ENCODE measurements around the gene PARVA.

Gene PARVA

DNA sequence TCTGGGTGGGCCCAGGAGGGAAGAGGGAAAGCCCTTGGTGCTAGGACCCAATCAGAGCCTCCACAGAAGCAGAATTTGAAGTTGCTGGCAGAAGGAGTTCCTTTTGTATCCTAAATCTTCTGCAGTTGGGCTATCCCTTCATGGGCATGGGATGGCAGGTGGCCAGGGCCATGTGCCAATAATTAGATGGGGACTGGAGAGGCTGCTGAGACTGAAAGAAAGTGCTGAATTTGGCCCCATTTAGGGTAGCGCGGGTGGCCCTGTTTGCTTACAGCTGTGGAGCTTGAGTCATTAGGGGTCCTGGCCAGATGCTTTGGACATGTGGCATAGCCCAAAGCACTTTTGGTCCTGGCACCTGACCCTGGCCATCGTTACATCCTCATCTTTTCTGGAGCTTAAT lies 27.1 kb downstream of the PARVA start:
- no peak for DNase-seq

DNA sequence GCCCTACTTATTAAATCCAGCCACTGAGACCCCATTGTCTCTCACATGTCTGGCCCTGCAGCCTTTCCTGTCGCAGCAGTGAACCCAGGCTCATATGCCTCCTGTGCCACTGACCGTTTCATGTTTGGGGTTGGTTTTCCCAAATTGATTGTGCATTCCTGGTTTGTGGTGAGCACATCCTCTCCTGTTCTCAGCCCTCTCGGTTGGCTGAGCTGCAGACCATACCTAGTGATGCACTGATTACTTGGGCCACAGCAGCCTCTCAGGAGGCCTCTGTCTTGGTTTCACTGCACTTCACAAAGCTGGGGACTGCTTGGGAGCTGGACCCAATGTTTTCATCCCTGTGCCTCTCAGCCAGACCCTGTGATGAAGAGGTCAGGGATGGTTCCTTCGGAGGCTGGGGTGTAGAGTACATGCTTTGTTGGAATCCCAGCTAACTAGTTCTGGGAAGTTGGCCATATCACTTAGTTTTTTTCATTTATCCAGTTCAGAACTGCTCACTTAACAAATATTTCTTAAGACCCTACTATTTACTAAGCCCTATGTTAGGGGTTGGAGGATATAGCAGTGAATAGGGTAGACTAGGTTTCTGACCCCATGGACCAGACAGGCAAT lies 30.9 kb downstream of the PARVA start:
- no peak for DNase-seq

DNA sequence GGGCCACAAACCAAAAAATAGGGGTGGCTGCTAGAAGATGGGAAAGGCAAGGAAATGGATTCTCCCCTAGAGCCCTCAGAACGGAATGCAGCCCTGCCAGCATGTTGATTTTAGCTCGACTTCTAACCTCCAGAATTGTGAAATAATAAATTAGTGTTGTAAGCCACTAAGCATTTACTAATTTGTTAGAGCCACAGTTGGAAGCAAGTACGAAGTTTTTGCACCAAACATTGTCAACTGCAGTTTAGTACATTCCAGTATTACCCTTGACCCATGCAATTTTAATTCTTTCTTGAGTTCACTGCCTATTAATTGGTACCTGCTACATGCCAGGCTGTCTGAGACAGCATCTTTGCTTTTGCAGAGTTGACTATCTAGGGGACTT lies 32.2 kb downstream of the PARVA start:
- DNase-seq, result no peak

DNA sequence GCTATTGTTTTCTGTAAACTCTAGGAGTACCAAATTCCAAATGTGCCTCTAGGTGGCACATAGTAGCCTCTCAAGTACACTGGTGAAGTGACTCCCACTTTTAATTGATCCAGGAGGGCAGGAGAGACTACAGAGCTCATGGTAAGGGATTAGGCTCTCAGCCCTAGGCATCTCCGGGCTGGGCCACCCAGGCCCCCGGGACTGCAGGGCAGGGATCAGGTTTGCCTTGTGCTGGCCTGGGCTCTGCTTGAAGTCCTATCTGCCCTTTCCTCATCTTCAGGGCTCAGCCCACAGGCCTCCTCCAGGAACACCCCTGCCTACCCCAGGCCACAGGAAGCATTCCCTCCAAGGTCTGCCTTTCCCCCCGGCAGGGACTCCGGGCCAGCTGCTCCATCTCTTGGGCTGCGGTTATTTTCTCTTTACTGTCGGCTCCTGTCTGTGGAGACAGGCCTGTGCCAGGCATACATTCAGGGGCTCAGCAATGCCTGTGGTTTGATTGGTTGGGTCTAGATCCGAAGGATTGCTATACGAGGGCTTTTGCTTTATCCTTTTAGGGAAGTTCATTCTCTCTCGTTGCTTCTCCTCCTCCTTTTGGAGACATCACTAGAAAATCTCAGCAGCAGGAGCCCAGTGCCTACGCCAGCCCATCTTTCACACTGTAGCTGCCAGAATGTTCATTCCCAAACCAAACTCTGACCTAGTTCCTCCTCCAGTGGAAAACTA lies 32.8 kb downstream of the PARVA start:
- no peak for DNase-seq

DNA sequence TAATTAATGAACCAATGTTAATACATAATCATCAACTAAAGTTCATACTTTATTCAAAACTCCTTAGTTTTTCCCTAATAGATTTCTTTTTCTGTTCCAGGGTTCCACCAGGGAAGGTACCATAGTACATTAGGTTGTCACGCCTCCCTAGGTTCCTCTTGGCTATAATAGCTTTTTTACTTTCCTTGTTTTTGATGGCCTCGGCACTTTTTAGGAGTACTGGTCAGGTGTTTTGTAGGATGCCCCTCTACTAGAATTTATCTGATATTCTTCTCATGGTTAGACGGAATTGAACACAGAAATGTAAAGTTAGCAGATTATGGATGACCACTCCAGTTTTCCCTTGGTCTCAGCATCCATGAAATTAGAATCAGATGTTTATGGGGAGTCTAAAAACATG lies 34.0 kb downstream of the PARVA start:
- no peak for DNase-seq

DNA sequence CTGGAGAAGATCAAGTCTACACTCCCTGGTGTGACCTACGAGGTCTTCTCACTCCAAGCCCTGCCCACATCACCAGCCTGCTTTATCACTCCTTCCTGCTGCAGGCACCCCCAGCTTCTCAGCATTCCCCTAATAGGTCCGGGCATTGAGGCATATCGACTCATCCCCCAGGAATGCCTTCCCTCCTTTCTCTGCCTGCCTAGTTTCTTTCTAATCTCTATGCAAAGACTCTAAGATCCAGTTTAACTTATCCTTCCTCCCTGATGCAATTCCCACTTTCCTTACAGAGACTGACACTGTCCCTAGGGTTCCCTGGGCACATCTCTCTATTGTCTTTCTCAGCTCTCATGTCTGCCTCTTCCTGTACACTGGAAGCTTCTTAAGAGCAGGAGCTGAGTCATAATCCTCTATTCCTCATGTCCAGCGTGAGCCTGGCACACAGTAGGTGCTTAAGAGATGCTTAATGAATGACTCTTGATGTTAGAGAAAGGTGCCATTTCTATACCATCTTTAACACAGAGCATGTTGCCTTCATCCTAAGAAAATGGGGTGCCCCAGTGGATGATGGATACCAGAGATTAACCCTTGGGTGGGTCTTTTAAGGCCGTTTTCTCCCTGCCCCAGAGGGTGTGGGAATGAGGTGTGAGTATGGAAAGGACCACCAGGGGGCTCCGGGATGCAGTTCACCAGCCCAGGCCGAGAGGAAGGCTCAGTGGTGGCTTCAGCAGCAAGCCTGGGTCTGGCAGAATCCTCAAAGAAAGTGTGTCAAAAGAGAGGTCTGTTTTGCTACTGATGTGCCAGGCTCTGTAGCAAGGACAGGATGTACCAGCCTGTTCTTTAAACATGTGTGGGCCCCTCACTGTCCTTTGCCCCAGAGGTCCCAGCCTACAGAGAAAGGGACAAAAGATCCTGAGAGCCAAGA lies 34.7 kb downstream of the PARVA start:
- DNase-seq, result no peak

DNA sequence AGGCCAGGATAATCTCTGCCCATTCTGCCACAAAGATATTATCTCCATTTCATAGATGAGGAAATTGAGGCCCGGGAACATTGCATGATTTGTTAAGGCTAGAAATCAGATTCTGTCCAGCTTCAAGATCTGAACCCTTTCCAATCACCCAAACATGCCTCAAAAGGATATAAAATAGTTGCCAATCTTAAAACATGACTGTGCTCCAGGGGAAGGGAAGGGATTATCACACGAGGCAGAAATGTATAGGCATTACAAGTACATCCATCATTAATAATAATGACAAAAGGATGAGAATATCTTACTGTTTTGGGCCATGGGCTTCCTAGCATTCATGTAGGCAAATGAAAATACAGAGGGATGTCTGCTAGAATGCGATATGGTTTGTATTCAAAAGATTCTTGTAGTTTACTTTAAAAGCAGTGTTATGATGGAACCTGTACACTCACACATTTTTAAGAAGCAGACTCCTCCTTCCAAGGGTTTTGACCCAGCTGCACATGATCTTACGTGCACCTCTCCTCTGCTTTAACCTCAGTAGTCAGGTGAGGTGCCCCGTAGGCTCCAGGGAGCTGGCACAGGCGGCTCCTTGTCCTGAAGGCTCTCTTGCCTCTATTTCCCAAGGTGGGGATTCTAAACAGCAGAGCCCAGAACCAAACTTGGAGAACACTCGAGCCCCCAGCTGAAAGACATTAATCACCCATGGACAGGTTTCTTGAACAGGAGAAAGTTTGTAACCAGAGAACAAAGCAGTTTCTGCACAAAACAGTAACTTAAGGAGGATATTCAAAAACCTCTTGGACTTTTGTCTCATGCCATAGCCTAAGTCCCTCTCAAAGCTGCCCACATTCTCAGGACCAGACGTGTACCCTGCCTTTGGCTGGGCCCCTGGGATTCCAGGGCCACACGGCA lies 36.0 kb downstream of the PARVA start:
- DNase-seq, result no peak

DNA sequence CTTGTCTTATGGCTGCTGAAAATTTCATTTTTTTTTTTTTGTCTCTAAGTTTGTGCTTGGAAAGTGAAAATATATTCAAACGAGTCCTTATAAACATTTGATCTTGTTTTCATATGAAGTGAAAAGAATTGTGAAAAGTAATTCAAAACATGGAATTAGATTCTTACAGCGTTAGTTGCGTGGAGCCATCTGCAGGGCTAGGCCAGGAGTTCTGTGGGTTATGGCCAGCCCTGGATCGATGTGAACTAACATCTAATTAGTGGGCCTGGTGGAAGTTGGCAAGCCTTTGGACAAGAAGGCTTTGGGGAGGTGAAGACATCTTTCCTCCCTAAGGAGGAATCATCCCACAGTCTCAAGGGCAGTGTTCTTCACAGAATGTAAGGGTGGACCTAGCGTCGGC lies 37.2 kb downstream of the PARVA start:
- no peak for DNase-seq

DNA sequence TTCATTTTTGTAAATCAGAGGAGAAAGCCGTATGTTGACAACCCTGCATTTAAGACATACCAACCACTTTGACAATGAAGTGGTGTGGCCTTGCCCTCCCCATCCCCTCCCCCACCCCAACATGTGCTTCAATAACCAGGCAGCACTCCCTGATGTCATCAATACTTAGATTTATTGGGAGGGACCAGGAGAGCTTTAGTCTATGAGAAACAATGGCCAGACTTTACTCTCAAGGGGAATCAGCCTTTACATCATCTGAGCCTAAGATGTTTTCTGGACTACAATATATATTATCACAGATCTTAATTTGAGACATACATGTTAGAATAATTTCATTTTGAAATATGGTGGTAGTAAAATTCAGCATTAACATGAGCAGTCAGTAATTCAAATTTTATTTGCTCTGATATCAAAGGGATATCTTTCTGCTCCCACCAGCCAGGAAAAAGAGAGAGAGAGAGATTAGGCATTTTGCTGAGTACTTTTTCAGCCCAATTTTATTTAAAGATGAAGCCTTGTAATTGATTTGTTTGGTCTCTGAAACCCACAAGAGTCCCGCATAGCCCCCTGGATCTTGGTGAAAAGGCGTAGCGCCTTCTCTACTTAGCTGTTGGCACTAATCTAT lies 38.1 kb downstream of the PARVA start:
- no peak for DNase-seq

DNA sequence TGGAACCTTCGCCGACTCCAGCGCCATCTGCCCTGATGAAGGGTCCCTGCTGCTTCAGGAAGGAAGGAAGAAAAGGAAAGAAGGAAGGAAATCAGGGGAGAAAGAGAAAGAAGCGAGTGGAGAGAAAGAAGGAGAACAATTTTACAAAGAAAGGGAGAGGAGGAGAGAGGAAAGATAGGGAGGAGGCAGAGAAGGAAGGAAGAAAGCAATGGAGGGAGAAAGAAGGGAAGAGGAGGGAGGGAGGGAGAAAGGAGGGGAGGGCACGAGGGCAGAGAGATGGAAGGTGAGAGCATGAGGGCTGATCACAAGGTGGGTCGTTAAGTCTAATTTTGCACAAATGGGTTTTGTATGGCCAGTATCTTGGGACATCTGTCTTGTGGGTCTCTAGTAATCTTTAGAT lies 39.2 kb downstream of the PARVA start:
- DNase-seq, result no peak

DNA sequence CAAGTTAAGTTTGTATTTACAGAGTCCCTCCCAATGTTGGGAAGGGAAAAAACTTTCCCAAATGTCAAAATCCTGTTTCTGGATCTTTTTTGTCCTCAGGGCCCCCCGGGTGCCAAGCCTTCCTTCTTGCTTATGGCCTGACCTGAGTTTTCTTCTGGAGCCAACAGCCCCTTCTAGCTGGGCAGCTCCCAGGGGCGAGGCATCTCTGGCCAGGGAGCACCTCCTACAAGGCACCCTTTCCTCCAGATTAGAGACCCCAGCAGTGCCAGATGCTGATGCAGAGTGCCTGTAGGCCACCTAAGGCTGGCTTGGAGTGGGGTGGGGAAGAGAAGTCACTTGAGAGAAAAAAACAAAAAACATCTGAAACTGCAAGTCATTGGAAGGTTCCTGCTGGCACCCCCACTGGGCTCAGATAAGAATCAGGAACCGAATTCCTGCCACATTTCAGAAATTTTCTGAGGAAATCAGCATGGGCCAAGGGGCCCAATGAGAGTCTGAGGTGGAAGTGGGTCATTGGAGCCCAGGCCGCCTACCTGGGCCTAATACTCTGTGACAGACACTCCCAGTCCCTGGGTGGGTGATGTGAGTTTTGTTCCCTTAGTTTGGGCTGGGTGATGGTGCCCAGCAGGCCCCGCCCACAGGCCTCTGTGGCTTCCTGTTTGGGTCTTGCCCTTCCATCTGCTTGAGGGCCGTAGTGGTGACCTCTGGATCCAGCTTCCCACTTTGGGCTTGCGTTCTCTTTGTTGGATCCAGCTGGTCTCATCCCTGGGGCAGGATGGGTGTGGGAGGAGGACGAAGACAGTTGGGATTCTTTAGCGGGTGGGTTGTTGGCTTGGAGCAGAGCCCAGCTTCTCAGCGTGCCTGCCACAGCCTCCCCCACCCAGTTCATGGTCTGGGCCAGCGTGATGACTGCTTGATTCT lies 40.6 kb downstream of the PARVA start:
- DNase-seq, result no peak

DNA sequence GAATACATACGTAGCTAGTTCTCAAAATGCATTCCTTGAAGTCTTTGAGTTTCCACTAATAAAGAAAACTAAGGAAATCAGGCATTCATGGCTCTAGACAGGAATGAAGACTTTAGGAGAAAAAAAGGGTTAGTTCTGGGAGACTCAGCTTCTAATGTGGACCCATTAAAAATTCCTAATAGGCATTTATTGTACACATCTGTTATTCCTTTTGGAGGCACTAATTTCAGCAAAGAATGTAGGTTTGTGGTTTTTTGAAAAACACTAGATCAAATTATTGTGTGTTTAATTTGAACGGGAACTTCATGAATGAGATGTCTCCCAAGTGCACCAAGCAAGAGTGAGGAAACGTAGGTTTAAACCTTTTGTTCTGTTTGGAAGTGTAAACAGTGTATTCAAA lies 42.7 kb downstream of the PARVA start:
- DNase-seq, result no peak

DNA sequence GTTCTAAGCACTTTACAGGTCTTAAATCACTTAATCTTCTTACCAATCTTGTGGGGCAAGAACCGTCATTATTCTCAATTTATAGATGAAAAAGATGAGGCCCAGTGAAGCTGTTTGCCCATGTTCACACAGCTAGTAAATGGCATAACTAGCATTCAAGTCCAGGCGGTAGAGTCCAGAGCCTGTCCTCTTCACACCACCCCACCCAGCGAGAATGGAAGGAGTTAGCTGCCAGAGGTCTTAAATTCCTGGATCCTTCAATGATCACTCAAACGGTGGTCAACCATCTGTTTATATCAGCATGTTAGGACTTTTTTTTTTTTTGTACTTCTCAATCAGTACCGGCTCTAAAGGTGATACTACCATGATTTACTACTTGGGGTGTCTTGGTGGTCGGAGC lies 43.3 kb downstream of the PARVA start:
- DNase-seq, result no peak

DNA sequence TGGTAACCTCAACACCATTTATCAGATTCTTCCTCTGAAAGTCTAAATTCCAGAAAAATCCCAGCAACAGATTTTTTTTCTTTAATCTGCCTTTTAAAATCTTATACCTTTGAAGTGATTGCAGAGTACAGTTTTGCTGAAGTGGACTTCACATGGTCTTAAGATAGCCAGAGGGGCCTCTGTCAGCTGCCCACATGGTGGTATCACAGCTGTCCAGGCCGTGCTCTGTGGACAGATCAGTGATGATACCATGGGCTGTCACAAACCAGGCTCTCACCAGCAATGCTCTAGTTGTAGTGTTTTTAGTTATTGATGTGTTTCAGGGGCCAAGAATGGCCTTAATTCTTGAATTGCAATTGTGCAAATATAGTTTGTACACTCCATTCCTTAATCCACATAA lies 44.0 kb downstream of the PARVA start:
- no peak for DNase-seq

DNA sequence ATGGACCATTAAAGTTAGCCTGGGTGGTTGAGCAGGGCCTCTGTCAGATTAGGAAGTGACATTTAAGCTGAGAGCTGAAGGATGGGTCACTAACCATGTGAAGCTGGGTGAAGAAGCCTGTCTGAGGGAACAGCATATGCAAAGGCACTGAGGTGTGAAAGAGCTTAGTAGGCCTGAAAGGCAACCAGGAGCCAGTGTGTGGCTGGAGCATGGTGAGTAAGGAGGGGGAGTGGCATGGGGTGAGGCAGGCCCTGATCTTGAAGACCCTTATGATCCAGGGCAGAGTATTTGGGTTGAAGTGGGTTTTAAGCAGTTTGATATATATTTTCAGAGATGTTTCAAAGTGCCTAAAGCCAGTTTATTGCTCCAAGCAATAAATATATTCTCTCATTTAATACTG lies 48.8 kb downstream of the PARVA start:
- no peak for DNase-seq

DNA sequence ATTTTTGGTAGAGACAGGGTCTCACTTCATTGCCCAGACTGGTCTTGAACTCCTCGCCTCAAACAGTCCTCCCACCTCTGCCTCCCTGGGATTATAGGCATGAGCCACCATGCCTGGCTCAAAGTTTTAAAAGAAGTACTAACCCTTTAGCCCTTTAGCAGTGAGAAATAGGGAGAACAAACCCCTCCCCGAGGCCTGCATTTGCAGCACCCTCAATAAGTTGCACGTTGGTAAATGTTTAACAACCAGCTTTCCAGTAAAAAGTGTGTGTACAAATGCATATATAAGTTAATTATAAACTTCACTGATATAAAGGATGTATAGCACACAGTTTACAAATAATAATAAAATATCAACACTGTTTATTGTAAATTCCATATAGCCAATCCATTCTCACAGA lies 51.8 kb downstream of the PARVA start:
- DNase-seq, result no peak

DNA sequence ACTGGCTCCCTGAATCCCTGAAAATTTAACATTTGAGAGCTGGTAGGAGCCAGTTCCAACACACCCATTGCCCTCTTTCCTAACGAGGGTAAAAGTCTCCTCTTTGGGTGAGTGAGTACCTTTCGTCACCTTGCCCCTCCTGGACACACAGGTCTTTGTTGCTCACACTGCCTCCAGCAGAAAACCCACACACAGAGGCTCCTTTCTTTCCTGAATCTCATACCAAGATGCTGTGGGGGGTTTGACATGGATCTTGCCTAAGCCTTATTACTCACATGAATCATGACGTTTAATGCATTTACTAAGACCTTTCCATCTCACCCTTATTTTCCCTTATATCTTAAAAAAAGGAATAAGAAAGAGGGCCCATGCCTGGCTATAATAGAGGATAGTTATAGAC lies 53.0 kb downstream of the PARVA start:
- DNase-seq, result no peak

DNA sequence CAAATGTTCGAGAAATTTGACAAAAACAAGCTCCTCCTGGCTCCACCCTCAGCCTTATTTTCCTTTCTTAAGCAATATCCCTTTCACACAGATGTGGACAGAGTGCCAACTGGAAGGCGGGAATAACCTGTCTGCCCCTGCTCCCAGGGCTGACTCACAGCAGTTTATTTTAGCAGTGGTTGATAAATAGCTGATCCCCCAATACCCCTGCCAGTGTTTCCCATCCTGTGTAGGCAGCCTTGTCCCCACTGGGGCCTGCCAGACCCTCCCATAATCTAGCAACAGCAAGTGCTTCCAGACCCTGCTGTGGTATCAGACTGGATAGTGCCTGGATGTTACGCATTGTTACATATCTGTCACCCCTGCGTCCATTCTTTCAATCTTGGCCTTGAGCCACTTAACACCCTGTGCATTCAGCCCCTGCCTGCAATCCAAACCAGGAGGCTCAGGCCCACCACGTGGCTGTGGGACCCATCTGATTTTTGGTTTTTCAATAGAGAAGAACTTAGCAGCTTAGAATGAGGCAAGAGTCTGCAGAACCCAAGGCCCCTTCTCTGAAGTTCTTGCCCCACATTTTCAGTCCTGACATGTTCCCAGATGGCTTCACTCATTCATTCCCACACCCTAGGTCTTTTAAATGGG lies 53.7 kb downstream of the PARVA start:
- no peak for DNase-seq

DNA sequence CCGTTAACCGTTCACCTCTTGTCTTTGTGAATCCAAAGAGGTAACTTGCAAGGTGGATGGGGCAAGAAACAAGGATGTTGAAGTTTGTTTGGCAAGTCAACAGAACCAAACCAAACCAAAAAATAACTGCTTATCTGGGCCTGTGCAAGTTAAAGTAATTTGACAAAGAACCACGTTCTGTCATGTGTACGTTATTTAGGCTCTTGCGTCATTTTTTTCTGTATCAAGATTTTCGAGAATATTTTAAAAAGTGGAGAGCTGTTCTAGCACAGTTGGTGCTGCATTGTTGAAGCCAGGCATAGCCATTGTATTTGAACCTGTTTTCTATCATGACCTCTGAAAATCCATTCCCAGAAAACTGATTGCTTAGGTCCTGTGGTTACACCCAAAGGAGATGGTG lies 55.1 kb downstream of the PARVA start:
- no peak for DNase-seq

DNA sequence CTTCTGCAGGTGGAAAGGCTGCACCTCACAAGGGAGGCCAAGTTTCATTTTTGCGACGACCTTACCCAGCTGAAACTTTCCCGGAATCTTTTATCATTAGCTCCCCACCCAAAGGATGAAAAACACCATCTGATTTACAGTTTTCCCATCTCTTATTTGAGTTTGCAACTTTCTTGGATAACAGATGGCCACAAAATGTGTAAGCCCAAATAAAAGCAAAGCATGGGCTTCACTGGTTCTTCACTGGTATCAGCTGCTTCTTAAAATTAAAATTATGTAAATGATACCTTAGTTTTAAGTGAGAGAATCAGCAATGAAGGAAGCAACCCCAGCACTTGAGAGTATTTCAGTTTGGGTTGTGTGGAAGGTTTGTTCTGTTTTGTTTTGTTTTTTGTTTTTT lies 55.8 kb downstream of the PARVA start:
- no peak for DNase-seq

Data from activated gamma-delta T cell (primary cell).